GM23338 (cell line): ENCODE results near the gene IGSF8. TPM values are rescaled to one million over a fixed set of nuclear protein-coding genes. Genes with fewer than 3 reads are reported as not detected.

Experiments
- ATAC-seq: fragments of 200-7000 bp; cut with Tn5 transposase; 3 replicates; pipeline ENCODE4 v1.9.1; 2020
- DNase-seq: peaks from one replicate; pipeline ENCODE4 v3.0.0-alpha.2; 2015; ENCODE audit warnings: low spot score
- H2AFZ ChIP-seq: fragments of 200-600 bp; sonication (generic); 2 replicates; pipeline ENCODE4 v1.8.0; 2016; ENCODE audit warnings: antibody characterized with exemption, mild to moderate bottlenecking, moderate library complexity
- H3F3A ChIP-seq: fragments of 200-600 bp; sonication (generic); replicated peaks from 2 replicates; pipeline ENCODE4 v1.8.0; 2017; ENCODE audit warnings: antibody characterized with exemption, mixed run types, low read depth
- H3K27ac ChIP-seq: fragments of 200-600 bp; sonication (generic); 2 replicates; pipeline ENCODE4 v1.6.1; 2016; ENCODE audit warnings: low read depth
- H3K27me3 ChIP-seq: fragments of 200-600 bp; sonication (generic); 2 replicates; pipeline ENCODE4 v1.8.0; 2016; ENCODE audit warnings: mild to moderate bottlenecking, mixed run types, moderate library complexity; ENCODE audit not compliant: insufficient read depth
- H3K36me3 ChIP-seq: fragments of 200-600 bp; sonication (generic); 2 replicates; pipeline ENCODE4 v1.8.0; 2016; ENCODE audit warnings: mild to moderate bottlenecking; ENCODE audit not compliant: insufficient read depth
- H3K4me1 ChIP-seq: fragments of 200-600 bp; sonication (generic); 2 replicates; pipeline ENCODE4 v1.8.0; 2016; ENCODE audit warnings: mild to moderate bottlenecking, moderate library complexity; ENCODE audit not compliant: insufficient read depth
- H3K4me2 ChIP-seq: fragments of 200-600 bp; sonication (generic); 2 replicates; pipeline ENCODE4 v1.7.1; 2017; ENCODE audit warnings: mixed run types
- H3K4me3 ChIP-seq: fragments of 200-600 bp; sonication (generic); 2 replicates; pipeline ENCODE4 v1.6.1; 2016; ENCODE audit warnings: mixed run types
- H3K79me2 ChIP-seq: fragments of 200-600 bp; sonication (generic); replicated peaks from 2 replicates; pipeline ENCODE4 v1.8.0; 2017; ENCODE audit warnings: mild to moderate bottlenecking; ENCODE audit not compliant: insufficient read depth
- H3K9me2 ChIP-seq: fragments of 200-600 bp; sonication (generic); 2 replicates; pipeline ENCODE4 v1.8.0; 2017; ENCODE audit not compliant: insufficient read depth
- H4K20me1 ChIP-seq: fragments of 200-600 bp; sonication (generic); replicated peaks from 2 replicates; pipeline ENCODE4 v1.8.0; 2017; ENCODE audit warnings: mild to moderate bottlenecking; ENCODE audit not compliant: insufficient read depth
- H3K27ac Mint-ChIP-seq: 2 replicates; pipeline ENCODE4 v1.8.0; 2020; ENCODE audit warnings: inconsistent platforms, mild to moderate bottlenecking, moderate library complexity, mixed read lengths
- H3K27me3 Mint-ChIP-seq: 3 replicates; pipeline ENCODE4 v1.8.0; 2022; ENCODE audit warnings: low read depth, mild to moderate bottlenecking, moderate library complexity, mixed read lengths, inconsistent platforms; ENCODE audit not compliant: insufficient read depth, poor library complexity
- H3K36me3 Mint-ChIP-seq: 3 replicates; pipeline ENCODE4 v1.8.0; 2021; ENCODE audit warnings: low read depth, mild to moderate bottlenecking, inconsistent platforms, moderate library complexity, mixed read lengths
- H3K4me1 Mint-ChIP-seq: 3 replicates; pipeline ENCODE4 v1.8.0; 2020; ENCODE audit warnings: mild to moderate bottlenecking, inconsistent platforms, mixed read lengths
- H3K4me3 Mint-ChIP-seq: 3 replicates; pipeline ENCODE4 v1.8.0; 2021; ENCODE audit warnings: moderate library complexity, mild to moderate bottlenecking, inconsistent platforms, mixed read lengths
- H3K9me3 Mint-ChIP-seq: 3 replicates; pipeline ENCODE4 v1.8.0; 2020; ENCODE audit warnings: moderate library complexity, mild to moderate bottlenecking, inconsistent platforms, mixed read lengths
- CREB1 ChIP-seq: fragments of 250-450 bp; sonication (Bioruptor Pico); IDR thresholded peaks from 2 replicates; pipeline ENCODE4 v1.5.0; 2020; ENCODE audit warnings: low read depth, mild to moderate bottlenecking, moderate library complexity
- EZH2 ChIP-seq: fragments of 200-600 bp; sonication (generic); IDR thresholded peaks from one replicate; pipeline ENCODE4 v1.8.0; 2017; ENCODE audit warnings: antibody characterized with exemption, mild to moderate bottlenecking, low read depth; ENCODE audit not compliant: unreplicated experiment
- EZH2phosphoT487 ChIP-seq: fragments of 200-600 bp; sonication (generic); IDR thresholded peaks from one replicate; pipeline ENCODE4 v1.8.1; 2018; ENCODE audit warnings: antibody characterized with exemption; ENCODE audit not compliant: unreplicated experiment
- JUNB ChIP-seq: IDR thresholded peaks from one replicate; pipeline ENCODE4 v1.6.1; 2016; ENCODE audit warnings: antibody characterized with exemption; ENCODE audit not compliant: unreplicated experiment
- ZNF114 ChIP-seq: fragments of 250-450 bp; sonication (Bioruptor Pico); IDR thresholded peaks from 2 replicates; pipeline ENCODE4 v1.5.0; 2020; ENCODE audit warnings: mild to moderate bottlenecking, moderate library complexity
- ZNF331 ChIP-seq: fragments of 250-450 bp; sonication (Bioruptor Pico); IDR thresholded peaks from 2 replicates; pipeline ENCODE4 v1.5.0; 2020; ENCODE audit warnings: low read depth, mild to moderate bottlenecking, moderate library complexity
- polyA plus RNA-seq: library from polyadenylated mRNA; unstranded; fragments of >200 nt; fragmentation: Nextera tagmentation; extraction: Ambion mirVana; gene quantifications from 2 replicates; pipeline ENCODE4 v1.2.1, GENCODE V29; 2016
- total RNA-seq: library from RNA; depleted of rRNA; stranded (reverse); fragments of >200 nt; shearing (Covaris generic); gene quantifications from 2 replicates; pipeline ENCODE4 v1.2.3, GENCODE V29; 2014
- TF ChIP-seq, protein P1 (sequence below), 2 experiments: fragments of 200-600 bp in 1 of 2; sonication (generic) in 1 of 2; conservative IDR thresholded peaks; 2 replicates each; pipeline versions ENCODE4 v1.5.1 to v1.6.1; 2016 to 2017; ENCODE audit warnings: antibody characterized with exemption in 2 of 2, low read depth in 2 of 2, mild to moderate bottlenecking in 2 of 2, moderate library complexity in 1 of 2
- TF ChIP-seq, protein P2 (sequence below): IDR thresholded peaks from one replicate; pipeline ENCODE4 v1.6.1; 2018; ENCODE audit warnings: antibody characterized with exemption; ENCODE audit not compliant: unreplicated experiment

The IGSF8 gene
- total and polyA plus RNA-seq, 2 experiments from 2014 or later = 38.4 to 120 TPM

- Mint-ChIP-seq H3K4me3 (no peak overlapping the region), H3K27me3 (peaks cover 11% of the 10 kb centered on the region), H3K27ac (no peak overlapping the region), H3K9me3 (no peaks in the 10 kb centered on the region), H3K36me3 (no peaks in the 10 kb centered on the region), H3K4me1 (peaks cover 44% of the 10 kb centered on the region)
- no peak overlapping the region for H3K4me2 ChIP-seq
- H3K79me2 ChIP-seq = no peaks in the 10 kb centered on the region
- ATAC-seq (no peak), DNase-seq (no peak)
- TF ChIP-seq, protein P1, sequence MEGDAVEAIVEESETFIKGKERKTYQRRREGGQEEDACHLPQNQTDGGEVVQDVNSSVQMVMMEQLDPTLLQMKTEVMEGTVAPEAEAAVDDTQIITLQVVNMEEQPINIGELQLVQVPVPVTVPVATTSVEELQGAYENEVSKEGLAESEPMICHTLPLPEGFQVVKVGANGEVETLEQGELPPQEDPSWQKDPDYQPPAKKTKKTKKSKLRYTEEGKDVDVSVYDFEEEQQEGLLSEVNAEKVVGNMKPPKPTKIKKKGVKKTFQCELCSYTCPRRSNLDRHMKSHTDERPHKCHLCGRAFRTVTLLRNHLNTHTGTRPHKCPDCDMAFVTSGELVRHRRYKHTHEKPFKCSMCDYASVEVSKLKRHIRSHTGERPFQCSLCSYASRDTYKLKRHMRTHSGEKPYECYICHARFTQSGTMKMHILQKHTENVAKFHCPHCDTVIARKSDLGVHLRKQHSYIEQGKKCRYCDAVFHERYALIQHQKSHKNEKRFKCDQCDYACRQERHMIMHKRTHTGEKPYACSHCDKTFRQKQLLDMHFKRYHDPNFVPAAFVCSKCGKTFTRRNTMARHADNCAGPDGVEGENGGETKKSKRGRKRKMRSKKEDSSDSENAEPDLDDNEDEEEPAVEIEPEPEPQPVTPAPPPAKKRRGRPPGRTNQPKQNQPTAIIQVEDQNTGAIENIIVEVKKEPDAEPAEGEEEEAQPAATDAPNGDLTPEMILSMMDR (conservative IDR thresholded peaks at IDR 0.05; ENCODE audit: low read depth in 2 of 2) = no peak
- TF ChIP-seq EZH2 (no peak), ZNF114 (CRISPR knock-in tag) (no peak), CREB1 (CRISPR knock-in tag) (no peak), EZH2phosphoT487 (no peak), JUNB (no peak), ZNF331 (CRISPR knock-in tag) (no peak)
- TF ChIP-seq, protein P2, sequence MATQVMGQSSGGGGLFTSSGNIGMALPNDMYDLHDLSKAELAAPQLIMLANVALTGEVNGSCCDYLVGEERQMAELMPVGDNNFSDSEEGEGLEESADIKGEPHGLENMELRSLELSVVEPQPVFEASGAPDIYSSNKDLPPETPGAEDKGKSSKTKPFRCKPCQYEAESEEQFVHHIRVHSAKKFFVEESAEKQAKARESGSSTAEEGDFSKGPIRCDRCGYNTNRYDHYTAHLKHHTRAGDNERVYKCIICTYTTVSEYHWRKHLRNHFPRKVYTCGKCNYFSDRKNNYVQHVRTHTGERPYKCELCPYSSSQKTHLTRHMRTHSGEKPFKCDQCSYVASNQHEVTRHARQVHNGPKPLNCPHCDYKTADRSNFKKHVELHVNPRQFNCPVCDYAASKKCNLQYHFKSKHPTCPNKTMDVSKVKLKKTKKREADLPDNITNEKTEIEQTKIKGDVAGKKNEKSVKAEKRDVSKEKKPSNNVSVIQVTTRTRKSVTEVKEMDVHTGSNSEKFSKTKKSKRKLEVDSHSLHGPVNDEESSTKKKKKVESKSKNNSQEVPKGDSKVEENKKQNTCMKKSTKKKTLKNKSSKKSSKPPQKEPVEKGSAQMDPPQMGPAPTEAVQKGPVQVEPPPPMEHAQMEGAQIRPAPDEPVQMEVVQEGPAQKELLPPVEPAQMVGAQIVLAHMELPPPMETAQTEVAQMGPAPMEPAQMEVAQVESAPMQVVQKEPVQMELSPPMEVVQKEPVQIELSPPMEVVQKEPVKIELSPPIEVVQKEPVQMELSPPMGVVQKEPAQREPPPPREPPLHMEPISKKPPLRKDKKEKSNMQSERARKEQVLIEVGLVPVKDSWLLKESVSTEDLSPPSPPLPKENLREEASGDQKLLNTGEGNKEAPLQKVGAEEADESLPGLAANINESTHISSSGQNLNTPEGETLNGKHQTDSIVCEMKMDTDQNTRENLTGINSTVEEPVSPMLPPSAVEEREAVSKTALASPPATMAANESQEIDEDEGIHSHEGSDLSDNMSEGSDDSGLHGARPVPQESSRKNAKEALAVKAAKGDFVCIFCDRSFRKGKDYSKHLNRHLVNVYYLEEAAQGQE = no peak
- H4K20me1 ChIP-seq = no peaks in the 10 kb centered on the region
- no peaks in the 10 kb centered on the region for H3K36me3 ChIP-seq
- no peaks in the 10 kb centered on the region for H3K27me3 ChIP-seq
- no peak overlapping the region for H3K4me3 ChIP-seq
- peaks cover 26% of the 10 kb centered on the region for H3K4me1 ChIP-seq
- H2AFZ ChIP-seq = 0 out of 2 replicates have a peak overlapping the region, but pooled peaks have one; percentile 74
- H3K9me2 ChIP-seq = peaks cover 9% of the 10 kb centered on the region
- 0 out of 2 replicates have a peak, but pooled peaks cover 9% of the 10 kb centered on the region for H3F3A ChIP-seq
- no peak overlapping the region for H3K27ac ChIP-seq
Observed at GRCh38 chr1:160105155-160105554, 6.7 kb upstream of the IGSF8 start.

GRCh38 chr1:160104486-160104885 lies 6.1 kb upstream of the IGSF8 start:
- ATAC-seq = no peak
- H3K36me3 Mint-ChIP-seq = no peaks in the 10 kb centered on the region
- Histone ChIP-seq H3K36me3 (no peaks in the 10 kb centered on the region), H3K4me1 (peaks cover 22% of the 10 kb centered on the region), H3K27ac (no peak overlapping the region), H3K4me2 (no peak overlapping the region), H3K27me3 (no peaks in the 10 kb centered on the region), H2AFZ (peak overlapping the region; percentile 87), H4K20me1 (no peaks in the 10 kb centered on the region), H3K4me3 (no peak overlapping the region), H3F3A (0 out of 2 replicates have a peak, but pooled peaks cover 9% of the 10 kb centered on the region), H3K9me2 (peaks cover 9% of the 10 kb centered on the region), H3K79me2 (no peaks in the 10 kb centered on the region)
- peaks cover 10% of the 10 kb centered on the region for H3K27me3 Mint-ChIP-seq
- no peak overlapping the region for H3K4me3 Mint-ChIP-seq
- no peak for DNase-seq
- no peak for TF ChIP-seq ZNF331 (CRISPR knock-in tag)
- H3K27ac Mint-ChIP-seq = no peak overlapping the region
- H3K4me1 Mint-ChIP-seq = peaks cover 41% of the 10 kb centered on the region
- H3K9me3 Mint-ChIP-seq = no peaks in the 10 kb centered on the region
